Measurements from ENCODE around the gene CHRDL2.
A peak's percentile ranks its signal among the peaks of the same experiment; 100 is the strongest.

Gene CHRDL2

DNA sequence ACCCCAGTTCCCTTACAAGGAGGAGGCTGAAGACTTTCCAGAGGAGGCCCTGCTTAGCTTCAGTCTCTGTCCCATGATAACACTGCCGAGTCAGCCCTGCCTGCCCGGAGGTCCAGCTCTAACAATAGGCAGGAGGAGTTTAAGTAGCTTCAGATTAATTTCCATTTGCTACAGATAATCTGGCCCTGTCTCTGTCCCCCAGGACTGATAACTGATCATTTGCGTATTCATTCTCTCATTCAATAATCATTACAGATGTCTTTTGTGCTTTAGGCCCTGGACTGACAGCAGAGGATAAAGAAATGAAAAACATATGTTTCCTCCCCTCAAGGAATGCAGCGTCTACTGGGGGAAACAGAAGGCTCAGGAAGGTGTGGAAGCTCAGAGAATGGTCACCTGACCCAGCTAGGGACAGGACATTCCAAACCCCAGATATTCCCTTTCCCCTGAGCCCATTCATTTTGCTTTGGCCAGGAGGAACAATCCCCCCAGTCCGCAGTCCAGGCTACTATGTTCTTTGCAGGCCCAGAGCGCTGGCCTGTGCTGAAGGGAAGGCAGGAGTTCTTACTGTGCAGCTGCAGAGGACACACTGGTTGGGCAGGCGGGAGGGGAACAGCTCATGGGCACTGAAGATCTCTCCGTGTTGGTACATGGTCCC is 20.8 kb downstream of the CHRDL2 start:
- DNase-seq = peak; percentile 30

DNA sequence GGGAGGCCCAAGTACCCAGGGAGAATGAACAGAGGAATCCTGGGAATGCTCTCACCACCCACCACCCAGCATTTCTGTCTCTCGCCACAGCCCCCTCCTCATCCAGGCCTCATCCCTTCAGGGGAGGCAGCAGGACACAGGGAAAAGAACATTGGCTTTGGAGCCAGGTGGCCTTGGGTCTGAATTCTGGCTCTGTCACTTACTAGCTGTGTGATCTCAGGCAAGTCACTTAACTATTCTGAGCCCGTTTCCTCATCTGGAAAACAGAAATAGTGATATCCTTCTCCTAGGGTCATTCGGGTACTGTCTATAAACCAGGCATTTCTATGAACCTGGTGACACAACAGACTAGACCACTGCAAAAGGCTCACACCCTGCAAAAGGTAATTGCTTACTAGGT is 22.1 kb downstream of the CHRDL2 start:
- DNase-seq = no peak

DNA sequence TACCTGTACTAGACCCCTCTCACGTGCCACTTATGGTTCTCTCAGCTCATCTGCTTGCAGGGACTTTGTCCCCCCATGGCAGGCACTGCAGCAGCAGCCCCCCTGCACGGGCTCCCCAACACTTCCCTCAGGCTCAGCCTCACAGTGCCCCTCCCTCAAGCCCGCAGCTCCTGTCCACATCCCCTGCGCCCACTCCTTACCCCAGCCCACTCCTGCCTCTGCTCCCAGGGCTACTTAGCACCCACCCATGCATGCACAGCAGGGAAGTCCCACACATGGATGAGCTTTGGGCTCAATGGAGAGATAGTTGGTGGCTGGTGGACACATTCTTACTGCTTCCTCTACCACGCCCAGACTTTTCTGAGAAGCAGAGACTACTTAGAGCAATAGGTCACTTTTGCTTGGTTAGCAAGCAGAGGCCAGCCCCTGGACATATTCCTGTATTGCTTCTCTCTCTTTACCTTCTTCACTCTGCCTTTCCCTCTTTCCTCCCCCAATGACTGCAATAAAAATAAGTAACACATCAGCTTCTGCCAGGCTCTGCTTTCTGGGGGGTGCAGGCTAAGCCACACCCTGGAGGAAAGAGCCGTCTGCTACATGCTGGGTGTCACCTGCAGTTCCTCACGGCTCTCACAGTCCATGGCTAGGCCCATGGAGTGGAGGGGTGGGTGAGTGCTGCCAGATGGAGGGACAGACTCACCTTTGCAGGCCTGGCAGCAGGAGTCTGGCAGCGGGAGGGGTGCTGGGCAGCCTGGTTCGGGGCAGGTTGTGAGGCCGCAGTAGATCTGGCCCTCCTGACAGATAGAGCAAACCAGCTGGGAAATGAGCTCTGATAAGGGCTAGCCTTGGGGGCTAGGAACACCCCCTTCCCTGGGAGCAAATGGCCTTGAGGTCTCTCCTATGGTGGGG is 23.4 kb downstream of the CHRDL2 start:
- no peak for DNase-seq

DNA sequence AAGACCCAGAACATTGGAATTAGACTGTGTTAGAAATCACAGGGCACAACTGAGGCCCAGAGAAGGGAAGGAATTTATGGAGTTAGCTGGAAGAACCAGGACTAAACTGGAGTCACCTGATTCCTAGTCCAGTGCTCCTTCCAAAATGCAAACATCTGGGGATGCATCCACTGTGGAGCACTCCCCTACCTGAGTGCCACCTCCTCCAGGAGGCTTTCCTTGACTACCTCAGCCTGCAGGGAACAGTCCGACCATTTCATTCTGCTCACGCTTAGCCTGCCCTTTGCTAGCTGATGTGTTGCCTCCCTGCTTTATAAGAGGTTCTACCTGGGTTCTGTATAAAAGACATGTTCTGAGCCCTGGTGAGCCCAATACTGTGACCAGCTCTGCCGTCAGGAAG is 24.0 kb downstream of the CHRDL2 start:
- no peak for DNase-seq

DNA sequence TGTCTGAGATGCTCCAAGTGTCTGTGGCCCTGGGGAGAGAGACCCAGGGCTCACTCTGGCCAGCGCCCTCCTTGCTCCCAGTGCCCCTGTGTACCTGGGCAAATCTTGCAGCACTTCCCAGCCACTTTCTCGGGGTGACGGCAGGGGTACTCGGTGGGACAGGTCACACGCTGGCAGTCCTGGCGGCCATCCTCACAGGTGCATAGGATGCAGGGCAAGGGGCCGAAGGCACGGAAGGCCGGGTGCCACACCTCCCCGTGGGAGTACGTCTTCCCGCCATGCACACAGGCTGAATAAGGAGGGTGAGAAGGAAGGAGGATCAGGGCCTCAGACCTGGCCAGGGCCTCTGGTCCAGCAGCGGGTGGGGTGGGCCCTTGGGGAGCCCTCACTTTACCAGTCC is 28.0 kb downstream of the CHRDL2 start:
- DNase-seq = no peak

DNA sequence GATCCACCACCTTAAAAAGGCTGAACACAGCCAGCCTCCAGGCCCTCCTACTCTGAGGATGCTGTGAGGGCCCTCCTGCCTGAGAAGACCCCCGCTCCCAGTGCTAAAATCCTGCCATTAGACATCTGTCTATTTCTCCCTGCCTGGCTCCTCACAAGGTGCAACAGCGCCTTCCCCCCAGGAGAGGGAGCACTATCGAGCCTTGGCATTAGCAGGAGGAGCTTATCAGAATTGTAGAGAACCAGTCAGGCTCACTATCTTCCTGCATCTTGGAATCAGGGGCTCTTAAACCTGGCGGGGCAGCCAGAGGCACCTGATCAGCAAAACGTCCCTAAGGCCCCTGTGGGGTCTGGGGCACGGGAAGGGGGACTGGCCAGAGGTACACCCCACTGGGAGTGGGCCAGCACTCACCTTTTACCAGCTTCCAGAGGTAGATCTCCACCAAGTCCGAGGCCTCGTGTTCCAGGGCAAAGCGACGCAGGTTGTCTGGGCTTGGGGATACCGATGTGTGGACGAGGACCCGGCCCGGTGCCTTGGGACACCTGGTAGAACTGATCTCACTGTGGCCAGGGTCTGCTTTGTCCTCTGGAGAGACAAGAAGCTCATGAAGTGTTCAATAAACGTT is 28.7 kb downstream of the CHRDL2 start:
- no peak for DNase-seq

DNA sequence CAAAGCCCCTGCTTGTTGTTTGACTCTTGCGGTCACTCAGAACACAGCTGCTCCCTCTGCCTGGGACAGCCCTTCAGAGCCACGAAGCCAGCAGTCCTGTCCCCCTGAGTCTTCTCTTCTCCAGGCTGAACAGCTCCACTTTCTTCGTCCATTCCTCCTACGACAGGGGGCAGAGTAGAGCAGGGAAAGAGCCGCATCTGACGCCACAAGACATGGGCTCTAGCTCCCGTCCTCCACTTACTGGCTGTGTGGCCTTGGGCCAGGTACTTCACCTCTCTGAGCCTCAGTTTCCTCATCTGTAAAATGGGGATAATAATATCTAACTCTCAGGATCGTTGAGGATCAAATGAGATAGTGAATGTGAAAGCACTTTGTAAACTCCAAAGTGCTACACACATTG is 29.9 kb downstream of the CHRDL2 start:
- no peak for DNase-seq

DNA sequence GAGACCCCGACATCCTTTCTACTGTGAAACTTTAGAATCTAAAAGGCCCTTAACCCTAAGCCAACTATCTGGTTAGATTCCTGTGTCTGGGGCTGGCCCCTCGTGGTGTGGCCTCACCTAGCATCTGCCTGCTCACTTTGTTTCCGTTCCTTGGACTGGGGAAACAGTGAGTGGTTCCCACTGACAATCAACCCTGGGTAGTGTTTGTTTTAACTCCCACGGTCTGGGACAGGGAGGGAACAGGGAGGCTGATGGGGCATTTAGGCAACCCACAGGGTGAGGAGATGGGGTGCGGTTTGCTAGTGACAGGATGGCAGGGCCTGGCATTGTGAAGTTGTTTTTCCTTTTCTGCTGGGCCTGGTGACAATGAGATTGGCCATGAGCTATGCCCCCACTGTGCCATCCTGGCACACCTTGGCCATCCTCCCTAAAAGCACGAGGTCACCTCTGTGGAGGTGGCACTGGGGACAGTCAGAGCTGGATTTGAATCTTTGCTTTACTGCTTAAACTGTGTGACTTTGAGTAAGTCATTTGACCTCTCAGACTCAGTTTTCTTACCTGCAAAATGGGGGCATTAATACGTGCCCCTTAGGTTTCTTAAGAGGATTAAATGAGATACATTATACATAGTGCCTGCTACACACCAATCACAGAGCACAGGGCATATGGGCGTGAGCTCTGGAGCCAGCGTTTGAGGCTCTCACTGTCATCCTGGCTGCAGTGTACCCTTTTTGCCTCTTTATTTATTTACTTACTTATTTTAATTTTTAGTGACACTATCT is 31.4 kb downstream of the CHRDL2 start:
- DNase-seq = no peak

DNA sequence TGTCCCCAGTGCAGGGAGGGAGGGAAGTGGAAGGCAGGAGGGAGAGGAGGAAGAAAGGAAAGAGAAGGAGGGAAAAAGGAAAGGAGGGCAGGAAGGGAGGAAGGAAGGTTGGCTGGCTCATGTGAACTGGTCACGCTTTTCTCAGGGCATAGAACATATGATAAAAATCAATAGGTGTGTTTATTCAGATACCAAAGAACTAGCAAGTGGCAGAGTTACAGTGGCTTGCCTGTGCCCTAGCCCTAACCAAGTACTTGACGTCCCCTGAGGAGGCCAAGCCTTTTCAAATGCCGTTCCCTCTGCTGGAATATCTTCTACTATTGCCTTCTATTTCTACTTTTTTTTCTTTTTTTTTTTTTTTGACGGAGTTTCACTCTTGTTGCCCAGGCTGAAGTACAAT is 33.5 kb downstream of the CHRDL2 start:
- no peak for DNase-seq

DNA sequence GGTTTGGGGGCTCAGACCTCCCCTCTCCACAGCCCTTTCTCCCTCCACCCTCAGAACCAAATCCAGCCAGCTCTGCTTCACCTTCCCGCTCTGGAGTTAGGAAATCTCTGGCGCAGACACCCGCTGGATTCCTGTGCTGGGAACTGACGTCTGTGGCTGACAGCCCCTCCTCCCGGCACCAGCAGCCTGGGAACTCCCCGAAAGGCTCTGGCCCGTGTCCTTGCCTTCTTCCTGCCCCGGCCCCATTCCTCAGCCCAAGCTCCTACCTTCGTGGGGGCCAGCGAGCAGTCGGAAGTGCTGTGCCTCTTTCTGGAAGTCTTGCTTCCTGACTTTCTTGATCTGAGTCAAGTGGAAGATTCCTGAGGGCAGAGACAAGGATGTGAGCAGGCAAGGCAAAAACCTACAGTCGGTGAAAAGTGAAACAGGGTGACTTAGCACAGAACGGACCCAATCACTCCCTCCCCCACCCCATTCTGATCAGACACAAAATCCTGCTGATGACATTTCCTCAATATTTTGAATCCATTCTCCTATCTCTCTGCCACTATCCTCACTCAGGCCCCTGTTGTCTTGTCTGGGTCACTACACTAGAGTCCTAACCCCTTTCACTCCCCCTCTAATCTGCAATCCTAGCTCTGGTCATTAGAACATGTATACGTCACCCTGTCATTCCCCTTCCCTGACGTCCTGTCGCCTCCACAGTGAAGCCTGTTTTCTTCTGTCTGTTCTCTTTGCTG is 34.1 kb downstream of the CHRDL2 start:
- DNase-seq = no peak

DNA sequence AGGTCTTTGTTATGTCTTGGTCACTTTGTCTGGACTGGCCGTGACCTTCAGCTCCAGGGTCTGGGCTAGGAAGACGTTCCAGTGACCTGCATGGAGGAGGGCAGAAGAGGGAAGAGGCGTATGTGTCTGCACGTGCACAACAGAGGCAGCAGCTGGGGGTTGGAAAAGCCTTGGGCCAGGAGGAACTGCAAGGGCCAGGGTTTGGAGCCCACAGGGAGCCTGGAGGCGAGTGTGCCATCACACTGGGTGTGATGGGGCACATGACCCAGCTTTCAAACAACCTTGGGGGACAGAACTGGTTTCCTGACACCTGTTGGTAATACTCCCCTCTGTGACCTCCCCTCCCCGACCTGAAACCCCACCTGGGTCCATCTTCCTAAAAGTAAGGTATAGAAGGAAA is 34.7 kb downstream of the CHRDL2 start:
- no peak for DNase-seq

DNA sequence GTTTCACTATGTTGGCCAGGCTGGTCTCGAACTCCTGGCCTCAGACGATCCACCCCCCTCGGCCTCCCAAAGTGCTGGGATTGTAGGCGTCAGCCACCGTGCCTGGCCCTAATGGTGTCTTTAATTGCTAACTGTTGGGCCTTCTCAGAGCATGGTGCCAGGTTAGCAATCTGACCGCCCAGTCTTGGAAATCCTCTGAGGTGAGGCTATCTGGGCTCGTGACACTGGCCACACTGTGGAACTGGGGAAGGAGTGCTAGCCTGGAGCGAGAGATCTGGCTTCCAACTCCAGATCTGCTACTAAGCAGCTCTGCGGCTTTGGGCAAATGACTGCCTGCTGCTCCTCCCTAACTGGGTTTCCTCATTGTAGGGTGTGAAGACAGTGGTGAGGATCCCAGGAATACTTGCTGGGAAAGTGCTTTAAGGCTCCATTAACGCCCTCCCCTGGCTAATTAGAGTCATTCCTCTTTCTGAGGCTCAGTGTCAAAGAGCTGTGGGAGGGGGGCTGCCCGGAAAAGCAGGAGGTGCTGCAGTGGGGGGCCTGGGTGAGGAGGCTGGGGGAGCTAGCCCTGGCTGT is 35.4 kb downstream of the CHRDL2 start:
- DNase-seq = no peak

DNA sequence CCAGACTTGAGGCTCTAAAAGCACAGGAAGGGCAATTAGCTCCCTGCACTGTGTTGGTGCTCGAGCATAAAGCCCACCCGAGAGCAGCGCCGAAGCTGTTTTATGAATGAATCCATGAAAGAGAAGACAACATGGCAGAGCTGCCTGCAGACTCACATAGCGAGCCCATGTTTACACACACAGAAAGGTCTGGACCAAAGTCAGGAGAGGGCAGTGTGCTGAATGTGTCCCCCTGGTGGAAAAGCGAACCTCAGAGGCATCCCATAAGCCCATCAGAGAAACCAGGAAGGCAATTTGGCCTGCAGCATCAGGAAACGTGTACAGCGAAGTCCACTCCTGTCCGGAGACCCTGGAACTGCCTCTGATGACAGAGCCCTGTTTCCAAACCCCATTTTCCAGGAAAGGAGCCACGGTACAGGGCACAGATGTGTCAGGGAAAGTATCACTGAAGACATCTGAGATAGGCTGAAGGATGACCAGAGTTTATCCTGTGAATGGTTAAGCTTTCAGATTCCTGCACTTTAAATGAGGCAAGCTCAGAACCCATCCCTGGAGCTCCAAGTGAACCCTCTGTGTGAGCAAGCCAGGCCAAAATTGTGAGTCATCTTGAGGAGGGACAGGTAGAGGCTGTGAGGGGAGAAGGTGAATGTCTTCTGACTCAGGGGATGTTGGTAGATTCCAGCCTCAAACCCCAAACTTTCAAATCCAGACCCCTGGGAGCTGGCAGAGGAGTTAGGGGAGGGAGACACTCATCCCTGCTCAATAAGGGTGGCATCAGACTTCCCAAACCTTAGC is 36.9 kb downstream of the CHRDL2 start:
- no peak for DNase-seq

DNA sequence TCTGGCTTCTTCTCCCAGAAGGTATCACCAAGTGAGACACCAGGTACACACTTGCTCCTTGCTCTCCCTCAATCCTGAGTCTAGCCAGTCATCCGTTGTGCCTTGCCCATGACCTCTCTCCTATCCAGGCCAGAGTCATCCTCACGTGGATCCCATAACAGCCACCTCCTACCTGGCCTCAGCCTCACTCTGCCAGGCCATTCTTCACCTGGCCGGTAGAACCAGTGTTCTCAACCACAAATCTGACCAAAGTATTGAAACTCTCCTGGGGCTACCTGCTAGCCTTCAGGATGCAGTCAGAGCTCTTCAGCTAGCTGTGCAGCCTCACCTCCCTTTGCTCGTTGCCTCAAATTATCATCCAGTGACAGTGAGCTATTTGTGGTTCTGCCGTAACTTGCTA is 37.7 kb downstream of the CHRDL2 start:
- DNase-seq = no peak

DNA sequence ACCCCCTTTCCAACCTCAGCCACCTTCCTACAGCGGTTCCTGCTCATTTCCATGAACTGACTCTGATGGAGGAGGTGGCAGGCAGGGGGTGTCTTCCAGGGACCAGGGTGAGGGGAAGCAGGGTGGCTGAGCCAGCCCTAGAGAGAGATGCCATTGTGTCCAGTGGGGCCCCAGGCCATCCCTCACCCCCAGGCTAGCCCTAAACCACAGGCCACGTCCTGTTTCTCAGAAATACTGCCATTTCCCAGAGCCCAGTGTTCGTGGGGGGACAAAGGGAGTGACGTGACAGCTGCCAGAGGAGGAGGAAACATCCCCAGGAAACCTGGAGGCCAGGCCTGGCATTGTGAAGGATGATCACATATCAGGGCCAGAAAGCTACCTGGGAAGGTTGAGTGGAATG is 39.5 kb downstream of the CHRDL2 start:
- DNase-seq = no peak

DNA sequence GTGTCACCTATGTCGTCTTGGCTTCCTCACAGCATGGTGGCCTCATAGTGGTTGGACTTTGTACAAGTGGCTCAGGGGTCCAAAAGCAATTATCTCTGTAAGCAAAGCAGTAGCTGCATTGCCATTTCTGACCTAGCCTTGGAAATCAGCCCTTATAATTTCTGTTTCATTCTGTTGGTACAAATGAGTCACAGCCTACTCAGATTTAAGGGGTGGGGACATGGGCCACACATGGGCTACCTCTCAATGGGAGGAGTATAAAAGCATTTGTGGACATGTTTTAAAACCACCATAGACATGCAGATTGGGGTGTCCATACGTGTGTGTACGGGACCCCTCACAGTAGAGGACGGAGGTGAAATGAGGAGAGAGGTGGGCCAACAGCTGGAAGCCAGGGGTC is 41.6 kb downstream of the CHRDL2 start:
- DNase-seq = no peak

DNA sequence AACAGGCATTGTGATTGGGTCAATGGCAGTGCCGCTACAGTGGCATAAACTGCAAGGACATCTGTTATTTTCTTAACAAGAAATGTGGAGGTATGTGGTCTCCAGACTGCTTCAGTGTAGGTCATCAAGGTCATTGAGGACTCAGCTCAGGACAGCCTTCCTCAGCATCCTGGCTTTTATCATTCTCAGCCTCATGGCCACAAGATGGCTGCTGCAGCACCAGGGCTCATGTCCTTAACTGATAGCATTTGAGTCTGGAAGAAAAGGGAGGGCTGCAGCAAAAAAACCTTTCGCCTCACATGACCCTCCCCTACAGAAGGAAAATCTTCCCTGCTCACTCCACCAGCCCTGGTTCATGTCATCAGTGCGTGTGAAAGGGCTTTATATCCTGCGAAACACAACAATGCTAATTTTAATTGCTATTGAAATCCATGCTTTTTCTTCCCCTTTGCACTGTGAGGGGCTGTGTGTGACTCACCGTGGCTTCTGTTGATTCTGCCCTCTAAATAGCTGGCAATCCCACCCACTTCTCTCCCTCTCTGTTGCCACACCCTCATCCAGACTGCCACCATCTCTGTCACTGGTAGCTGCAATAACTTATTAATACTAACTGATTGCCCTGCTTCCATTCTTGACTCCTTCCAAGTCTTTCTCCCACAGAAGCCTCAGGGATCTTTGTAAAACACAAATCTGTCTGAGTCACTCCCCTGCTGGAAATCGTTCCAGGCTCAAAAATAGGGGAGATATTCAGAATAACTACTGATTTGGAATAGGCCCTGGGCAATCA is 43.8 kb downstream of the CHRDL2 start:
- DNase-seq = no peak

DNA sequence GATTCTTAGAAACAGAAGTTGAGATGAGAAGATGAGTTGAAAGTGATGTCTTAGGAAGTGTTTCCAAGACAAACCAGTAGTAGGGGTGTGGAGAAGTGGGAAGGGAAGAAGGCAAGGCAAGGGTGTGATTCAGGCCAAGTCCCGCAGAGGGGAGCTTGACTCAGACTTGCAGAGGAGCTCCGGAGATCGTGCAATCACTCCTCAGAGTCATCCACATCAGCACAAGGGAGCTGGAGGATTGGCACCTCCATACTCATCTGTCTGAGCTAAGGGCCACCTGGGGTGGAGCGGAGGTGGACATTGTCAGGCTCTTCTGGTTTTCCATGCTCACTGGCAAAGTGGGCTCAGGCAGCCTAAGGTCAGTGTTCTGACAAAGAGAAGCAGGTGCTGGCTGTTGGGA is 44.4 kb downstream of the CHRDL2 start:
- DNase-seq = no peak

DNA sequence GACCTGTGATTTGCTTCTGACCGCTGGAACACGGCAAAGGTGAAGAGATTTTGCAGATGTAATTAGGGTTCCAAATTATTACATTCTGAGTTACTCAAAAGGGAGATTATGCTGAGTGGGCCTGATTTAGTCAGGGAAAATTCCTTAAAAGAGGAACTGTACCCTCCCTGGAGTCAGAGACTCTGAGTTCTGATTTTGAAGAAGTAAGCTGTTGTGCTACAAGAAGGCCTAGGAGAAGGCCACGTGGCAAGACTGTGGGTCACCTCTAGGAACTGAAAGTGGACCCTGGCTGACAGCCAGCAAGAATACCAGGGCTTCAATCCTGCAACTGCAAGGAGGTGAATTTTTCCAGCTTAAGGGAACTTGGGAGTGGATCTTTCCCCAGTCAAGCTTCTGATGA is 45.3 kb downstream of the CHRDL2 start:
- no peak for DNase-seq

DNA sequence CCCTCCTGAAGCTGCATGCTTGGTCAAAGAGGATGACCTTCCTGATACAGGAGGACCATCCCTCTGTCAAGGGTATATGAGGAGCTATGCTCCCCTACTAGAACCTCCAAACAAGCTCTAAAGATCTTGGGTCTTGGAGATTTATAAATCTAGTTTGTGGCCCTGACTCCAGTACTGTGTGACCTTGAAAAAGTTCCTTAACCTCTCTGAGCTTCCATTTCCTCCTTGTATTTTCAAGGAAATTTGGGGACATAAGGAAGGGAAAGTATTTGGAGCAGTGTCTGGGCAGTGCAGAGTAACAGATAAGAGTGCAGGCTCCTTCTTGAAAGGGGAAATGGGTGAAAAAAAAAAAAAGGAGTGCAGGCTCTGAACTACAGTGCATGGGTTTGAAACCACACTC is 45.9 kb downstream of the CHRDL2 start:
- DNase-seq = no peak

Data from right kidney (tissue), 1 donor.